ENCODE data around the gene ARHGEF17.

DNA sequence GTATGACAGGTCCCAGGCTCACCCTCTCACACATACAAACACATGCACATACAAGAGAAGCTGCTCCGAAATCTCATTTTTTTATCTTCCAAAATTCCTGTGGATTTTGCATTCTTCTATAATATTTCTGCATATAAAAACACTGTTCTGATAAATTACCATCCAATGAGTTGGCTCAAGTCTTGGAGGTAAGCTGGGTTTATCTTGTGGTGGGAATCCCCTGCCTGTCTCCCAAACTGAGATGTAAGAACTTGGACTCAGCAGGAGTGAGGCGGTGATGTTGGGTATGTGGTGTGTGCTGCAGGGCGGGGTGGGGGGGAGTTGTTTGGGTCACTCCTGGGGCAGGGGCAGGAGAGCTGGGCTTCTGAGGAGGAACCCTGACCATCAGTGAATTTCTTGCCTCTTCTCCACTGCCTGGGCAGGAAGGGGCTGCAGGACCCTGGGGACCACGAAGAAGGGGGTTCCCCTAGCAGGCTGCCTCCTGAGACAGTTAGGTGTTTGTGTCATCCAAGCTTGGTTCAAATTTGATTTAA, 42.7 kb upstream of the ARHGEF17 start:
- TF ChIP-seq EZH2 (IDR thresholded peaks at IDR 0.05; ENCODE audit: borderline replicate concordance, low read depth, low read length, poor library complexity, severe bottlenecking) = no peak
- TF ChIP-seq, protein P1, sequence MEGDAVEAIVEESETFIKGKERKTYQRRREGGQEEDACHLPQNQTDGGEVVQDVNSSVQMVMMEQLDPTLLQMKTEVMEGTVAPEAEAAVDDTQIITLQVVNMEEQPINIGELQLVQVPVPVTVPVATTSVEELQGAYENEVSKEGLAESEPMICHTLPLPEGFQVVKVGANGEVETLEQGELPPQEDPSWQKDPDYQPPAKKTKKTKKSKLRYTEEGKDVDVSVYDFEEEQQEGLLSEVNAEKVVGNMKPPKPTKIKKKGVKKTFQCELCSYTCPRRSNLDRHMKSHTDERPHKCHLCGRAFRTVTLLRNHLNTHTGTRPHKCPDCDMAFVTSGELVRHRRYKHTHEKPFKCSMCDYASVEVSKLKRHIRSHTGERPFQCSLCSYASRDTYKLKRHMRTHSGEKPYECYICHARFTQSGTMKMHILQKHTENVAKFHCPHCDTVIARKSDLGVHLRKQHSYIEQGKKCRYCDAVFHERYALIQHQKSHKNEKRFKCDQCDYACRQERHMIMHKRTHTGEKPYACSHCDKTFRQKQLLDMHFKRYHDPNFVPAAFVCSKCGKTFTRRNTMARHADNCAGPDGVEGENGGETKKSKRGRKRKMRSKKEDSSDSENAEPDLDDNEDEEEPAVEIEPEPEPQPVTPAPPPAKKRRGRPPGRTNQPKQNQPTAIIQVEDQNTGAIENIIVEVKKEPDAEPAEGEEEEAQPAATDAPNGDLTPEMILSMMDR (conservative IDR thresholded peaks at IDR 0.05; ENCODE audit: low read depth, low read length) = no peak

Measured in A673 (cell line).